Choroid plexus epithelial cell (primary cell): ENCODE data around the gene PANK3.

Experiments used
- DNase-seq: peaks from one replicate; pipeline ENCODE4 v3.0.0-alpha.2; 2010; ENCODE audit warnings: low read depth
- H3K4me3 ChIP-seq: 2 replicates; pipeline ENCODE4 v1.5.1; 2011; ENCODE audit warnings: low read depth, mild to moderate bottlenecking, control low read depth, low read length, moderate library complexity
- TF ChIP-seq, protein P1 (sequence below): conservative IDR thresholded peaks from 2 replicates; pipeline ENCODE4 v1.5.1; 2011; ENCODE audit warnings: low read depth, mild to moderate bottlenecking, control low read depth, inconsistent platforms, low read length, moderate library complexity

The PANK3 gene

GRCh38 chr5:168604436-168604835 lies 25.3 kb upstream of the PANK3 start:
- H3K4me3 ChIP-seq = no peak overlapping the region
- DNase-seq = no peak
- TF ChIP-seq, protein P1, sequence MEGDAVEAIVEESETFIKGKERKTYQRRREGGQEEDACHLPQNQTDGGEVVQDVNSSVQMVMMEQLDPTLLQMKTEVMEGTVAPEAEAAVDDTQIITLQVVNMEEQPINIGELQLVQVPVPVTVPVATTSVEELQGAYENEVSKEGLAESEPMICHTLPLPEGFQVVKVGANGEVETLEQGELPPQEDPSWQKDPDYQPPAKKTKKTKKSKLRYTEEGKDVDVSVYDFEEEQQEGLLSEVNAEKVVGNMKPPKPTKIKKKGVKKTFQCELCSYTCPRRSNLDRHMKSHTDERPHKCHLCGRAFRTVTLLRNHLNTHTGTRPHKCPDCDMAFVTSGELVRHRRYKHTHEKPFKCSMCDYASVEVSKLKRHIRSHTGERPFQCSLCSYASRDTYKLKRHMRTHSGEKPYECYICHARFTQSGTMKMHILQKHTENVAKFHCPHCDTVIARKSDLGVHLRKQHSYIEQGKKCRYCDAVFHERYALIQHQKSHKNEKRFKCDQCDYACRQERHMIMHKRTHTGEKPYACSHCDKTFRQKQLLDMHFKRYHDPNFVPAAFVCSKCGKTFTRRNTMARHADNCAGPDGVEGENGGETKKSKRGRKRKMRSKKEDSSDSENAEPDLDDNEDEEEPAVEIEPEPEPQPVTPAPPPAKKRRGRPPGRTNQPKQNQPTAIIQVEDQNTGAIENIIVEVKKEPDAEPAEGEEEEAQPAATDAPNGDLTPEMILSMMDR = no peak

GRCh38 chr5:168603746-168604145 lies 24.6 kb upstream of the PANK3 start:
- H3K4me3 ChIP-seq = no peak overlapping the region

DNA sequence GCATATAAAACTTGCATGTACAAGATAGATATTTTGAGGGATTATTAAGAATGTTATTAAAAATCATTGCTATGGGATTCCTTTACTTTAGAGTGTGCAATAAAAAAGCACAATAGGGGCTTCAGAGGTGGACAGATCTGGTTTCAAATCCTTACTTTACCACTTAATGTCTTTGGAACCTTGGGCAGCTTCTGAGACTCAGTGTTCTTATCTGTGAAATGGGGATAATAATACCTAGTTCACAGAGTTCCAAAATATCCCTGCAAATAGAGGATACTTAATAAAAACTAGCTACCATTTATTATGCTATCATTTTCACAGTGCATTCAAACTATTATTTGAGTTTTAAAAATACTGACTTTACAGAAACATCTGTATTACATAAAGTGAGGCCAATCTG lies 23.3 kb upstream of the PANK3 start:
- TF ChIP-seq, protein P1 = no peak
- no peak overlapping the region for H3K4me3 ChIP-seq
- DNase-seq = no peak

More at GRCh38 chr5:168603746-168604145, 24.6 kb upstream of the PANK3 start:
- TF ChIP-seq, protein P1 = no peak
- DNase-seq = no peak

DNA sequence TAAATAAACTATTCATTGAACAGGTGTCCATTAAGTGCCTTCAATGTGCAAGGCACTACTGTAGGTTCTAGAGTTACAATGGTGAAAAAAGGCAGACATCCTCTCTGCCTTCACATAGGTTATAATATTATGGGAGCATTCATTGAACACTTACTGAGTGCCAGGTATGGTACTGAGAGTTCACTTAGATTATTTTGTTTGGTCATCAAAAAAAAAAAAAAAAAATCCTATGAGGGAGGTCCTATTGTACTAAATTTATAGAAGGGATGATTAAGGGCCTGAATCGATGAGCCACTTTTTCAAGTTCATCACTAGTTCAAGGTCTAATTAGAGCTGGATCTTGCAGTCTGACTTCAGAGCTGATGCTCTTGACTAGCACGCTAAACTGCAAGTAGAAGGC lies 22.8 kb upstream of the PANK3 start:
- H3K4me3 ChIP-seq = no peak overlapping the region
- TF ChIP-seq, protein P1 = no peak
- DNase-seq = no peak

DNA sequence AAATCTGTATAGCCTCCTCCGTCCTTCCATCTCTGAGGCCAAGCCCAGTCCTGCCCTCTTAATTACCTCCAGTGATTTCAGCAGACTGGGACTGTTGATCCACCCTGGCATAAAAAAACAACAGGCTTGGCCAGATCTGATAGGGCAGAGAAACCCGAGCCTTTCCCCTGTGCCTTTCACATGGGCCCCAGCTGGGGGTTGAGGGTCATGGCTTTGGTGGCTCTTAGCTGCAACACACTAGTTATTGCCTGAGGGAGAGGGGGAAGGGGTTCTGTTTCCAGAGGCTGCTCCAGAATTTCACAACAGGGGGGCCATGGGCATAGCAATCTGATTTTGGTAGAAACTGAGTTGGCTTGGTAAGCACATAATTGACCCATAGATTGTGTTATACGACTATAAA lies 21.2 kb upstream of the PANK3 start:
- TF ChIP-seq, protein P1 = no peak
- no peak for DNase-seq
- no peak overlapping the region for H3K4me3 ChIP-seq

DNA sequence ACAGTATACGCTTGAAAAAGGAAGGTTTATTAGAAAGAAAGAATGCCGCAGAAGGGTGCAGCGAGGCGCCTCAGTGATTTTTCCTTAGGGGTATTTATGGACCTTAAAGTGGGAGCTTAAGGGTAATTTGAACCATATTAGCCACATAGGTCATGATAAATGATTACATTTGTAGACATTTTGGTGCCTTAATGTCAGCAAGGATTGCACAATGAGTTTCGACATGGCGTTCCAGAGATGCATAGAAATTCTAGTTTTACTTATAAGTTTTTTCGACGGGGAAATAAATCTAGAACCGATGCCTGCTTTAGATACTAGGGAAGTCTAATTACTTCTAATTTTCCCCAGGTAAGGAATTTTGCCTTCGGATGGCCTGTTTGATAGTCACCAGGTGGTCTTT lies 20.7 kb upstream of the PANK3 start:
- DNase-seq = no peak
- TF ChIP-seq, protein P1 = no peak
- H3K4me3 ChIP-seq = no peak overlapping the region

- DNase-seq = no peak
- no peak overlapping the region for H3K4me3 ChIP-seq
- TF ChIP-seq, protein P1 = no peak
Measured at GRCh38 chr5:168598639-168599038, 19.5 kb upstream of the PANK3 start.
